ENCODE results near the gene ARHGAP42. TPM values are rescaled to one million over a fixed set of nuclear protein-coding genes. Genes with fewer than 3 reads are reported as not detected.

Gene ARHGAP42
- total RNA-seq, 2 donors from 2014 or later = 5.6 to 13.8 TPM

DNA sequence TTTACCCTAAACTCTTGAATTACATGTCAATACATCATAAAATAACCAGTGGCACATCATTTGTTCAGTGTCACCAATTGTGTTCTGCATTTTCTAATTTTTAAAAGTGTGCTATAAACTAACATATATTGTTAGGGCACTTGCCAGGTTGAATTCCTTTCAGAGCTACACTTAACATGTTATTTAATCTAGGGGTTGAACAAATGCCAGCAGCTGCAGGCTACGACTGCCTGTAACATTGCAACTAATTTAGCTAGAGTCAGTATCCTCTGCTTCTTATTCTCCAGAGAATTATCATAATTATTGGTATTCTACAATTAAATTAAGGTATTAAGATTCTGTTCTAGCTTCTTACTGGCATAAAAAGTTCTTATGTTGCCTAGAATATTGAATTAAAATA, 46.4 kb upstream of the ARHGAP42 start:
- no peaks in the 10 kb centered on the region for H3K27me3 ChIP-seq (replicated peaks; ENCODE audit: insufficient read depth)
- no peaks in the 10 kb centered on the region for H3K36me3 ChIP-seq
- no peak for DNase-seq (ENCODE audit: low spot score)
- TF ChIP-seq, protein P1, sequence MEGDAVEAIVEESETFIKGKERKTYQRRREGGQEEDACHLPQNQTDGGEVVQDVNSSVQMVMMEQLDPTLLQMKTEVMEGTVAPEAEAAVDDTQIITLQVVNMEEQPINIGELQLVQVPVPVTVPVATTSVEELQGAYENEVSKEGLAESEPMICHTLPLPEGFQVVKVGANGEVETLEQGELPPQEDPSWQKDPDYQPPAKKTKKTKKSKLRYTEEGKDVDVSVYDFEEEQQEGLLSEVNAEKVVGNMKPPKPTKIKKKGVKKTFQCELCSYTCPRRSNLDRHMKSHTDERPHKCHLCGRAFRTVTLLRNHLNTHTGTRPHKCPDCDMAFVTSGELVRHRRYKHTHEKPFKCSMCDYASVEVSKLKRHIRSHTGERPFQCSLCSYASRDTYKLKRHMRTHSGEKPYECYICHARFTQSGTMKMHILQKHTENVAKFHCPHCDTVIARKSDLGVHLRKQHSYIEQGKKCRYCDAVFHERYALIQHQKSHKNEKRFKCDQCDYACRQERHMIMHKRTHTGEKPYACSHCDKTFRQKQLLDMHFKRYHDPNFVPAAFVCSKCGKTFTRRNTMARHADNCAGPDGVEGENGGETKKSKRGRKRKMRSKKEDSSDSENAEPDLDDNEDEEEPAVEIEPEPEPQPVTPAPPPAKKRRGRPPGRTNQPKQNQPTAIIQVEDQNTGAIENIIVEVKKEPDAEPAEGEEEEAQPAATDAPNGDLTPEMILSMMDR (IDR thresholded peaks at IDR 0.05) = no peak
- no peaks in the 10 kb centered on the region for H3K9me3 ChIP-seq
- peaks cover 0 to 7% of the 10 kb centered on the region in 2 donors for H3K4me1 ChIP-seq (ENCODE audit: control insufficient read depth in 1 of 2, low read depth in 2 of 2)
- no peak for ATAC-seq (ENCODE audit: insufficient number of reproducible peaks, low FRiP score, low read depth)
- no peak overlapping the region for H3K4me3 ChIP-seq
- no peak overlapping the region for H3K27ac ChIP-seq

DNA sequence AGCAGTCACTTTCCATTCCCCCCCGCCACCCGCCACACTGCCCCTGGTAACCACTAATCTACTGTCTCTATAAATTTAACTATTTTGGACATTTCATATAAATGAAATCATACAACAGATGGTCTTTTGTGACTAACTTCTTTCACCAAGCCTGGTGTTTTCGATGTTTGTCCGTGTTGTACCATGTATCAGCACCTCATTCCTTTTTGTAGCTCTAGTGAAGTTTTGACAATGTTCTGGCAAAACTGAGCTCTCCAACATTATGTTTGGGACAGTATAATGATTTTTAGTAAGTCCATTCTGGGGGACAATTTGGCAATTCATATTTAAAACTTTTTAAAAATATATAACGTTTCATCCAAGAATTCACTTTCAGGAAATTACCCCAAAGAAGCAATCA, 45.6 kb upstream of the ARHGAP42 start:
- Histone ChIP-seq H3K27me3 (replicated peaks; ENCODE audit: insufficient read depth) (no peaks in the 10 kb centered on the region), H3K4me1 (ENCODE audit: control insufficient read depth in 1 of 2, low read depth in 2 of 2) (peaks cover 0 to 7% of the 10 kb centered on the region in 2 donors), H3K27ac (no peak overlapping the region), H3K9me3 (no peaks in the 10 kb centered on the region), H3K4me3 (no peak overlapping the region), H3K36me3 (no peaks in the 10 kb centered on the region)
- TF ChIP-seq, protein P1 (IDR thresholded peaks at IDR 0.05) = no peak
- DNase-seq (ENCODE audit: low spot score) = no peak
- no peak for ATAC-seq (ENCODE audit: insufficient number of reproducible peaks, low FRiP score, low read depth)

DNA sequence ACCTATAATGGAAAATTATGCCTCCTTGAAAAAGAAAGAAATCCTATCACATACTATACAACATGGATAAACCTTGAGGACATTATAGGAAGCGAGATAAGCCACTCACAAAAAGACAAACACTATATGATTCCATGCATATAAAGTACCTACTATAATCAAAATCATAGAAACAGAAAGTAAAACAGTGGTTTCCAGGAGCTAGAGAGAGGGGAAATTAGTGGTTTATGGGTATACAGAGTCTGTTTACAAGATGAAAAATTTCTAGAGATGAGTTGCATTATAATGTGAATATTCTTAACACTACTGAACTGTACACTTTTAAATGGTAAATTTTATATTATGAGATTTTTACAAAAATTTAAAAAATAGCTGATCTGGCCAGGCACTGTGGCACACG, 40.5 kb upstream of the ARHGAP42 start:
- no peaks in the 10 kb centered on the region for H3K9me3 ChIP-seq
- H3K4me1 ChIP-seq (ENCODE audit: control insufficient read depth in 1 of 2, low read depth in 2 of 2) = peaks cover 0 to 7% of the 10 kb centered on the region in 2 donors
- ATAC-seq (ENCODE audit: insufficient number of reproducible peaks, low FRiP score, low read depth) (no peak), DNase-seq (ENCODE audit: low spot score) (no peak)
- H3K27me3 ChIP-seq (replicated peaks; ENCODE audit: insufficient read depth) = no peaks in the 10 kb centered on the region
- no peak overlapping the region for H3K27ac ChIP-seq
- no peak overlapping the region for H3K4me3 ChIP-seq
- no peaks in the 10 kb centered on the region for H3K36me3 ChIP-seq
- TF ChIP-seq, protein P1 (IDR thresholded peaks at IDR 0.05) = no peak

DNA sequence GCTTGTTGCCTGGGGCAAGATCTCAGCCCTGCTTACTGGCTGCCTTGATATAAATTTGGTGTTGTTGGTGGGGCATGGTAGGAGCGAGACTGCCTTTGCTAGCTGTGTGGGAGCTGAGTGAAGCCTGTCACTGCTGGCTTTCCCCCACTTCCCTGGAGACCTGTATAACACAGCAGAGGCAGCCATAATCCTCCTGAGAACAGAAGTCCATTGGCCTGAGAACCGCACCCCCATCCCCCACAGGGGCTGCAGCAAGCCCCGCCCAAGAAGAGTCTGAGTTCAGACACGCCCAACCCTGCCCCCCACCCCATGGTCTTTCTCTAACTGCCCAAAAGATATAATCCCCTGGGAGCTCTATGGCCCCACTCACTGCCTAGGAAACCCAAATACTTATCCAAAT, 39.2 kb upstream of the ARHGAP42 start:
- peaks cover 0 to 7% of the 10 kb centered on the region in 2 donors for H3K4me1 ChIP-seq (ENCODE audit: control insufficient read depth in 1 of 2, low read depth in 2 of 2)
- H3K36me3 ChIP-seq = no peaks in the 10 kb centered on the region
- DNase-seq (ENCODE audit: low spot score) (no peak), ATAC-seq (ENCODE audit: insufficient number of reproducible peaks, low FRiP score, low read depth) (no peak)
- no peaks in the 10 kb centered on the region for H3K27me3 ChIP-seq (replicated peaks; ENCODE audit: insufficient read depth)
- no peak overlapping the region for H3K27ac ChIP-seq
- H3K9me3 ChIP-seq = no peaks in the 10 kb centered on the region
- H3K4me3 ChIP-seq = no peak overlapping the region
- TF ChIP-seq, protein P1 (IDR thresholded peaks at IDR 0.05) = no peak

DNA sequence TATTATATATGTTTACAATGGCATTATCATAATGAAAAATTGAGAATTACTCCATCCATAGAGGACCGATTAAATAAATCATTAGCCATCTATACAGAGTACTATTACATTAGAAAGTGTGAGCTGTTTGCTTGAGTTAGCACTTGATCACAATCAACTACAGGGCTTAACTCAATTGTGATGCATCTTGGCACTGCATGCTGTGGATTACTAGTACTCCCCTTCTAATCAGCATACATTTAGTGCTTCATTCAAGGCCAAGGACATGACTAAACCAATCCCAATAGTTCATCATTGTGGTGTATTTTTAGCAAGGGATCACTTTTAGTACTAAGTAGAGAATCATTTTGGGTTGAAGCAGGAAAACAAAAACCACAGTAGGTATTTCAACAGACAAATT, 23.5 kb upstream of the ARHGAP42 start:
- TF ChIP-seq, protein P1 (IDR thresholded peaks at IDR 0.05) = no peak
- no peak overlapping the region for H3K27ac ChIP-seq
- DNase-seq (ENCODE audit: low spot score) = no peak
- H3K4me3 ChIP-seq = no peak overlapping the region
- ATAC-seq (ENCODE audit: insufficient number of reproducible peaks, low FRiP score, low read depth) = no peak
- no peaks in the 10 kb centered on the region for H3K9me3 ChIP-seq
- no peaks in the 10 kb centered on the region for H3K27me3 ChIP-seq (replicated peaks; ENCODE audit: insufficient read depth)
- H3K4me1 ChIP-seq (ENCODE audit: control insufficient read depth in 1 of 2, low read depth in 2 of 2) = no peaks in the 10 kb centered on the region
- H3K36me3 ChIP-seq = no peaks in the 10 kb centered on the region
